ENCODE measurements around the gene ANKRD20A1. TPM values are rescaled to one million over a fixed set of nuclear protein-coding genes. Genes with fewer than 3 reads are reported as not detected.
"Not testable (repeated sequence)": the region's sequence is repeated elsewhere in the genome, so short reads cannot be mapped to it uniquely, and the experiment has no call there.

Gene ANKRD20A1
- 5.9 TPM for total RNA-seq

DNA sequence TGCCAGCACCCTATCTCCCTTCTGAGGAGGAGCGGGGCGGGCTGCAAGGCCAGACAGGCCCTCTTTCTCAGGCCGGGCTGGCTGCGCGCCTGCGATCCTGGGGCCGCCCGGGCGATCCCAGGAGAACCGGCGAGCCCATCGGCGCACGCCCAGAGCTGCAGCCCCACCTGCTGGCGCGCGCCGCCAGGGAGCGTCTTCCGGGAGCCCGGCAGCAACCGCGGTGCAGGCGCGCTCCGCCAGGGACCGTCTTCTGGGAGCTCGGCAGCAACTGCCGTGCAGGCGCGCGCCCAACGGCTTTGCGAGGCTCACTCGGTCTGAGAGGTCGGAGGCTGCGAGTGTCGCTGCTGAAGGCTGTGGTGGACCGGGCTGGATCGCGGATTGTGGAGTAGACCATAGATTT, at the start of gene ANKRD20A1:
ANKRD20A1 (plus strand) TSS at position 61 of the 400 bp plus-strand sequence. CDS start 496 bp downstream, outside the sequence.
- not testable (repeated sequence) for ATAC-seq

DNA sequence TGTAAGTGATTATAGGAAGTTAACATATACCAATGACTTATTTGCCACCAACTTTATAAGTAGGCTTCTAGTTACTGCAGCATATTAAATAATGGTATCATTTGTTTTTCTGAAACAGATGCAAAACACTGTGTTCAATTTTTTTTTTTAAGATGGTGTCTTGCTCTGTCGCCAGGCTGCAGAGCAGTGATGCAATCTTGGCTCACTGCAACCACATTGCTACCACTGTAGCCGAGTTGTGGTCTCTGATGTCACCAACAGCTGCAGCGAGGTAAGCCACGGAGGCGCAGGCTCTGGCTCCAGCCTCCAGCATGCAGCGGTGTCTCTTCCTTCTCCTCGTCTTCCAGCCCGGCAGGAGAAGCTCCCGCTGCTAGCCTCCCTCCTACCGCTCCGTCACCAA, 26.6 kb upstream of the ANKRD20A1 start:
- not testable (repeated sequence) for ATAC-seq
